ENCODE measurements around the gene ZNF74. TPM values are rescaled to one million over a fixed set of nuclear protein-coding genes. Genes with fewer than 3 reads are reported as not detected.

Gene ZNF74
- polyA plus RNA-seq (2012; ENCODE audit: insufficient read length, low read depth): 30.7 TPM

GRCh38 chr22:20393705-20394476, at the start of gene ZNF74:
TSS of gene ZNF74 (plus strand) at chr22:20394151. CDS start at chr22:20394629, 478 bp downstream.
- TF ChIP-seq POLR2AphosphoS5 (IDR thresholded peaks at IDR 0.05; ENCODE audit: low read depth, low read length): peak; percentile 75
- TF ChIP-seq SIN3A (IDR thresholded peaks at IDR 0.05; ENCODE audit: borderline replicate concordance, insufficient read depth, low read length): no peak
- peak in 1 of 2 experiments; percentile 5; a peak in 1 of 4 replicates for TF ChIP-seq REST (IDR thresholded peaks at IDR 0.05; ENCODE audit: insufficient read depth in 1 of 2, low read depth in 2 of 2, low read length in 2 of 2)
- TF ChIP-seq FOXP2 (optimal IDR thresholded peaks at IDR 0.05; ENCODE audit: borderline replicate concordance, extremely low read depth, extremely low read length, insufficient read depth): peak; percentile 64
- peak; percentile 57; the same call in 1 of the 2 replicates for TF ChIP-seq TAF1 (IDR thresholded peaks at IDR 0.05; ENCODE audit: borderline replicate concordance, insufficient read depth, low read length)

DNA sequence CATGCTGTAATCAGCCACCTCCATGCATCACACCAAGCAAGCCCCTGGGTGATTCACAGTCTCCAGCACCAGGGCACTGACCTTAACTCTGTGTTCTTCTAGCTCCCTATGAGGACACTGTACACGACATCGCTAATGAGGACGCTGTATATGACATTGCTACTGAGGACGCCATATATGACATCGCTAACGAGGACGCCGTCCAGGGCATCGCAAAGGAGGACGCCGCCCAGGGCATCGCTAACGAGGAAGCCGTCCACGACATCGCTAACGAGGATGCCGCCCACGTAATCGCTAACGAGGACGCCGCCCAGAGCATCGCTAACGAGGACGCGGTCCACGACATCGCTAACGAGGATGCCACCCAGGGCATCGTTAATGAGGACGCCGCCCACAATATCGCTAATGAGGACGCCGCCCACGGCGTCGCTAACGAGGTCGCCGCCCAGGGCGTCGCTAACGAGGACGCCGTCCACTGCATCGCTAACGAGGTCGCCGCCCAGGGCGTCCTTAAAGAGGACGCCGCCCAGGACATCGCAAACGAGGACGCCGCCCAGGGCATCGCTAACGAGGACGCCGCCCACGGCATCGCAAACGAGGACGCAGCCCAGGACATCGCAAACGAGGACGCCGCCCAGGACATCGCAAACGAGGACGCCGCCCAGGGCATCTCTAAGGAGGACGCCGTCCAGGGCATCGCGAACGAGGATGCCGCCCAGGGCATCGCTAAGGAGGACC, 39.5 kb upstream of the ZNF74 start:
- no peak for TF ChIP-seq TAF1 (IDR thresholded peaks at IDR 0.05; ENCODE audit: borderline replicate concordance, insufficient read depth, low read length)
- TF ChIP-seq SIN3A (IDR thresholded peaks at IDR 0.05; ENCODE audit: borderline replicate concordance, insufficient read depth, low read length): no peak
- TF ChIP-seq REST (IDR thresholded peaks at IDR 0.05; ENCODE audit: insufficient read depth in 1 of 2, low read depth in 2 of 2, low read length in 2 of 2): no peak
- TF ChIP-seq POLR2AphosphoS5 (IDR thresholded peaks at IDR 0.05; ENCODE audit: low read depth, low read length): no peak
- no peak for TF ChIP-seq FOXP2 (optimal IDR thresholded peaks at IDR 0.05; ENCODE audit: borderline replicate concordance, extremely low read depth, extremely low read length, insufficient read depth)

DNA sequence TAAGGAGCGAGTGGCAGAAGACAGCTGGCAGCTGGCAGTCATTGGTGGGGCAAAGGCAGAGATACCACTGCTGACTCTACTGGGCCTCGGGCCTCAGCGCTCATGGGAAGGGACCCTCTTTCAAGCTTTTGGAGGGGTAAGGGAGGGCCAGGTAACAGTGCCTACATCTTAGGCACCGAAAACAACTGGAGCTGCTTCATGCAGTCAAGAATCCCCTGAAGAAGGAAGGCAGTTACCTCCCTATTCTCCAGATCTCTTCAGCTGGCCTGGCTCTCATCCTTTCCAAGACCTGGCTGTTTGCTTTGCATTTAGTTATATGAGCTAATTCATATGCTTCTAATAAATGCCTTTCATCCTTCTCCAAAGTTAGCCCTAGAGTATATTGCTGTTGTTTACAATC, 15.8 kb upstream of the ZNF74 start:
- TF ChIP-seq REST (IDR thresholded peaks at IDR 0.05; ENCODE audit: insufficient read depth in 1 of 2, low read depth in 2 of 2, low read length in 2 of 2) (no peak), POLR2AphosphoS5 (IDR thresholded peaks at IDR 0.05; ENCODE audit: low read depth, low read length) (no peak)

GRCh38 chr22:20380486-20380885, 13.5 kb upstream of the ZNF74 start:
- no peak for TF ChIP-seq POLR2AphosphoS5 (IDR thresholded peaks at IDR 0.05; ENCODE audit: low read depth, low read length)
- TF ChIP-seq REST (IDR thresholded peaks at IDR 0.05; ENCODE audit: insufficient read depth in 1 of 2, low read depth in 2 of 2, low read length in 2 of 2): no peak
- no peak for TF ChIP-seq TAF1 (IDR thresholded peaks at IDR 0.05; ENCODE audit: borderline replicate concordance, insufficient read depth, low read length)
- TF ChIP-seq FOXP2 (optimal IDR thresholded peaks at IDR 0.05; ENCODE audit: borderline replicate concordance, extremely low read depth, extremely low read length, insufficient read depth): no peak
- no peak for TF ChIP-seq SIN3A (IDR thresholded peaks at IDR 0.05; ENCODE audit: borderline replicate concordance, insufficient read depth, low read length)

Data from PFSK-1 (cell line).